ENCODE results near the gene TMEM139.

TMEM139 gene

DNA sequence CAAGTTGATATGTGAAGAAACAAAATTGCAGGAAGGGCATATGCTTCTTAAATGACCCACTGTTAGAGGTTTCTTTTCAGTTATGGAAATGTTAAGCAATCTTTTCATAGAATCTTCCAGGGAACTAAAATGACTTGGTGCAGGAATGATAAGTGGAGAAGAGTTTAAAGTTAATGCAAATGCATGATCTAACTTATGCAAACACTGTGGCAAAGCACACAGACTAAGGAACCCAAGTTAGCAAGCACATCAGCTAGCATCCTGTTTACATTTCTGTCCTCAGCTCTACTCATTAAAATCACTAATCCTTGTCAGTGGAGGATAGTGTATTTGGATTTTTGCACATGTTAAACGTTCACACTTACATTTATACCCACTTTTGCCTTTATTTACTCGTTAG lies 40.5 kb downstream of the TMEM139 start:
- DNase-seq (ENCODE audit: low spot score): no peak

DNA sequence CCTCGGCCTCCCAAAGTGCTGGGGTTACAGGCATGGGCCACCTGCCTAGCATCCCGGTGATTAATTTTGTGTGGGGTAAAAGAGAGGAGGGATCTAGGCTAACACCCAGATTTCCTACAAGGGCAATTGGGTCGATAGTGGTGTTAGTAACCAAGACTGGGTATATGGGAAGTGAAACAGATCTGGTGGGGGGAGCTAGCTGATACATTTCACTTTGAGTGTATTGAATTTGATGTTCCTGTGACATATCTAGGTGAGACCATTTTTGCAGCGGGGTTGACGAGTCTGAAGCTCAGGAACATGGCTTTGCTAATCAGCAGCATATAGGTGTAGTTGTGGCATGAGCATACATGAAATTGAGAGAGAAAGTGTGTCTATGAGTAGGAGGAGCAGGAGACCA lies 43.1 kb downstream of the TMEM139 start:
- no peak for DNase-seq (ENCODE audit: low spot score)

DNA sequence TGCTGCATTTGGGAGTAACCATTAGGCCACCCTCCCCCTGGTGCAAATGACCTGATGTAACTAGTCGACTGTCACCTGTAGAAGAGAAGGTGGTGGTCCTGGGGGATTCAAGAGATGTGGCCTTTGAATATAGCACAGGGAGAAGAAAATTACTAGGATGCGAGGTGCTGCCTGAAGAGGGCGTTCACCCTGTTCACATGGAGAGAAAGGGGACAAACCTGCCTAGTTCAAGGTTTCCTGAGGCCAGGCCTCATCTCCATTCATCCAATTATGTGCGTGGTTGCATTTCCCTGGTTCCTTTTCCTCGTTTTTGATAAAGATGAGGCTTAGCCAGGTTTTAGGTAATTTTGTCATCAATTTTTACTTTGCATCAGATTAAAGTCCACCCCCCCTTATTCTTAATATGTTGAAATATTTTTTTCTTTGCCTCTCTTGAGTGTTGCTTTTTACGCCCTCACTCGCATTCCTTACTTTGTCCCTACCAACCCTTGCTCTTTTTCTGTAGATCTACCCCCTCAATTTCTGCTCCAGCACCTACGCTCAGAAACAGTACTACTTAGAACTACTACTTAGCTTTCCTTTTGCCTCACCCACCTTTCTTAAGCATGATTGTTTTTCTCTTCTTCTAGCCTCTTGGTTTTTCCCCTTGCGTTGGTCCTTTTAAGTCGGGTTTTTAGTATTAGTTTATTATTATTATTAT lies 44.9 kb downstream of the TMEM139 start:
- no peak for DNase-seq (ENCODE audit: low spot score)

DNA sequence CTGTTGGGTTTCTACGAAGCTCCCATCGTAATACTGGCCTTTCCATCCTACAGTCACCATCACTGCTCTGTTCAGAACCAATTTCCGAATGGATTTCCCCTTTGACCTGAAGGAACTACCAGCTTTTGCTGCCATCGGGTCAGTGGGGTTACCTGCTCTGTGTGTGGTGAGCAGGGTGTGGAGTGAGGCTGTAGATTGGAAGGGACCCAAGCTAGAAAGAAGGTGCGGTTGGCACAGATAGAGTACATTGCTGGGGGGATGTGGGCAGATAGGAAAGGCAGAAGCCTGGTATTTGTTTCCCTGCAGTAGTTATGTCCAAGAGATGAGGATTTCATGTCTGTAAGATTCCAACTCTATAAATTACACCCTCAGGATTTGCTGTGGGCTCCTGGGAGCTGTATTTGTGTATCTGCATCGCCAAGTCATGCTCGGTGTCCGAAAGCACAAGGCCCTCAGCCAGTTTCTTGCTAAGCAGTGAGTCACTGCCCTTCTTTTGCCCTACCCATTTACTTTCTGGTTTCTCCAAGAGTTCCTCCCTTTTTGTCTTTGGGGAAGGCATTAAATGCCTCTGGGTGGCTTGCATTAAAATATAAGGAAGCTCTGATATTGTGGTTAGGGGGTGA lies 46.5 kb downstream of the TMEM139 start:
- no peak for DNase-seq (ENCODE audit: low spot score)

DNA sequence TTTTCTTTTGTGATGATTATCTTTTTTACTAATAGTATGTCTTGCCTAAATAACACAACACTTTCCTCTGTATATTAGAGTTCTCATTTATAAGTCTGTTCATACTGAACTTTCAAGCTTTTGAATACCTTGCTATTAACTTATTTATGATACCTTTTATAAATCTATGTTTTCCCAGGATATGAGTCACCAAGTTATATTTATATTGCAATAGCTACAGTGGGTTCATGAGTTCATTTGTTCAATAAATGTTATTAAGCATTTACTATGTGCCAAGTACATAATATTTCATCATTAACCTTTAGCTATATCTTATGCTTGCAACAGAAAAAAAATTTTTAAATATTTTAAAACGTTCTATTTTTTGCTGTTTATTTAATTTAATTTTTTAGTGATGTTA lies 49.5 kb downstream of the TMEM139 start:
- DNase-seq (ENCODE audit: low spot score): no peak

DNA sequence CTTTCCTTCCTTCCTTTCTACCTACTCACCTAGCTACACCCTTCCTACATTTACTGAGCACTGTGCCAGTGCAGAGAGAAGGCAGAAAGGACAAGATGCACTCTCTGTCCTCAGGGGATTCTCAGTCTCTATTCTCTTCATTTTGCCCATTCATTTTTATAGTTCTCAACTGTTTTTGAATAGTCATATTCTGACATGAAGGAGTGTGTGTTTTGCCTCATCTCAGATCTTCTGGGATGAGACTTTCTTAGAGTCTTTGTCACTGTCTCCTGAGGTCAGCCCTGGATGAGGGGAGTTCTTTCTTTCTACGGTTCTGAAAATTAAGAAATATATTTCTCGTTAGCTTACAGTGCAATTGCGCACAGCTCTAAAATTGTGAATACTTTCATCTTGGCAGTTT lies 52.5 kb downstream of the TMEM139 start:
- DNase-seq (ENCODE audit: low spot score): no peak
